Kidney epithelial cell (primary cell): Measurements from ENCODE around the gene LMO1. TPM values are rescaled to one million over a fixed set of nuclear protein-coding genes. Genes with fewer than 3 reads are reported as not detected.

Experiments
- DNase-seq: peaks from one replicate; pipeline ENCODE4 v3.0.0-alpha.2; 2010; ENCODE audit warnings: low read depth
- H3K27me3 ChIP-seq: 2 replicates; pipeline ENCODE4 v1.6.0; 2011; ENCODE audit warnings: low read length; ENCODE audit not compliant: control insufficient read depth, insufficient read depth
- H3K36me3 ChIP-seq: 2 replicates; pipeline ENCODE4 v1.5.1; 2011; ENCODE audit warnings: low read length; ENCODE audit not compliant: control insufficient read depth, insufficient read depth
- H3K4me3 ChIP-seq: 2 replicates; pipeline ENCODE4 v1.5.1; 2011; ENCODE audit warnings: low read depth, mild to moderate bottlenecking, control low read depth, low read length
- CTCF ChIP-seq: IDR thresholded peaks from 2 replicates; pipeline ENCODE4 v1.5.1; 2011; ENCODE audit warnings: mild to moderate bottlenecking, moderate library complexity, low read length, control low read depth, inconsistent platforms; ENCODE audit not compliant: insufficient read depth, poor library complexity, severe bottlenecking
- total RNA-seq: library from RNA; depleted of rRNA; stranded (reverse); fragments of >200 nt; gene quantifications from 2 replicates; pipeline ENCODE4 v1.2.3, GENCODE V29; 2015

LMO1 gene
- total RNA-seq, 1 donor from 2014 or later: 0.50 TPM

DNA sequence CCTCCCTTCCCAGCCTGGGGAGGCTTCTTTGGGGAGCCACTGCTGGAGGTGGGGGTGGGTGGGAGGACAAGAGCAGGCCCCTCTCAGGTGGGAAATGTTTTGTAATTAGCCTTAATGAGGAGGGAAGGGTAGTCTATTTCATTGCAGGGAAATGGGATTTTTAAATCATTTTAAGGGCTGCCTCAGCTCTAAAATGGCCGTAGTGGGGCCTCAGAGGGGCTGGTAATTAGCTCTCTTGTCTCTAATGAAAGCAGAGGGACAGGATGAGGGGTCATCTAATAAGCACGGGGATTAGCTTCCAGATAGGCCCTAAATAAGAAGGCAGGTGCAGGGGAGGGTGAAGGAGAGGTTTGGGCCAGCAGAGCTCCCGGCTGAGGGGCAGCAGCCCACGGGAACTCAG, 46.5 kb downstream of the LMO1 start:
- no peak for DNase-seq
- no peak for TF ChIP-seq CTCF
- H3K27me3 ChIP-seq: peaks cover 26% of the 10 kb centered on the region
- H3K36me3 ChIP-seq: no peaks in the 10 kb centered on the region
- no peak overlapping the region for H3K4me3 ChIP-seq

- TF ChIP-seq CTCF: no peak
- Histone ChIP-seq H3K4me3 (no peak overlapping the region), H3K36me3 (no peaks in the 10 kb centered on the region), H3K27me3 (peaks cover 12% of the 10 kb centered on the region)
- no peak for DNase-seq
Measured at GRCh38 chr11:8213376-8213775, 50.3 kb downstream of the LMO1 start.

DNA sequence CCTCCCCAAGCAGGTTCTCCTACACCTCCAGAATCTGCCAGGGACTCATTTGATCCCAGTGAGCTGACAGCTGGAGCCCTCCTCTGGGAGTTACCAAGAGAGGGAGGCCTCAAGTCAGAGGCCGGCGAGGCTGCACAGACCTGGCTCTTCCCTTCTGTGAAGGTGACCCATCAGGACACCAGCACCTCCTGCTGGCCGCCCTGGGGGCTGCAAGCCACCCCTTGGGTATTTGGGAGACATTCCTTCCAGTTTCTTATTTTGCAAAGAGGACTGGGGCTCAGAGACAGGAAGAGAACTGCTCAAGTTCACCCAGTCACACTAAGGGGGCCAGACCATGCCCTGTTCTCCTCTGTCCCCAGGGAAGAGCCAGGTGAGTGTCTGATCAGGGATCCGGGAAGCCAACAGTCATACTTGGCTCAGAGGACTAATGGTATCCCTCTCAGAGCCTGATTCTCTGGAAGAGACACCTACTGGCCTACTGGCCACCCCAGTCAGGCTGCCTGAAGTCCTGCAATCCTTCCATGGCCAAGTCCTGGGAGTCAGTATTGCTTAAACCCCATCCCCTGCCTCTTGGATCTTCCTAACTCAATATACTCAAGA, 54.4 kb downstream of the LMO1 start:
- DNase-seq: no peak
- peaks cover 10% of the 10 kb centered on the region for H3K27me3 ChIP-seq
- H3K36me3 ChIP-seq: no peaks in the 10 kb centered on the region
- no peak overlapping the region for H3K4me3 ChIP-seq
- peak; percentile 35 for TF ChIP-seq CTCF

DNA sequence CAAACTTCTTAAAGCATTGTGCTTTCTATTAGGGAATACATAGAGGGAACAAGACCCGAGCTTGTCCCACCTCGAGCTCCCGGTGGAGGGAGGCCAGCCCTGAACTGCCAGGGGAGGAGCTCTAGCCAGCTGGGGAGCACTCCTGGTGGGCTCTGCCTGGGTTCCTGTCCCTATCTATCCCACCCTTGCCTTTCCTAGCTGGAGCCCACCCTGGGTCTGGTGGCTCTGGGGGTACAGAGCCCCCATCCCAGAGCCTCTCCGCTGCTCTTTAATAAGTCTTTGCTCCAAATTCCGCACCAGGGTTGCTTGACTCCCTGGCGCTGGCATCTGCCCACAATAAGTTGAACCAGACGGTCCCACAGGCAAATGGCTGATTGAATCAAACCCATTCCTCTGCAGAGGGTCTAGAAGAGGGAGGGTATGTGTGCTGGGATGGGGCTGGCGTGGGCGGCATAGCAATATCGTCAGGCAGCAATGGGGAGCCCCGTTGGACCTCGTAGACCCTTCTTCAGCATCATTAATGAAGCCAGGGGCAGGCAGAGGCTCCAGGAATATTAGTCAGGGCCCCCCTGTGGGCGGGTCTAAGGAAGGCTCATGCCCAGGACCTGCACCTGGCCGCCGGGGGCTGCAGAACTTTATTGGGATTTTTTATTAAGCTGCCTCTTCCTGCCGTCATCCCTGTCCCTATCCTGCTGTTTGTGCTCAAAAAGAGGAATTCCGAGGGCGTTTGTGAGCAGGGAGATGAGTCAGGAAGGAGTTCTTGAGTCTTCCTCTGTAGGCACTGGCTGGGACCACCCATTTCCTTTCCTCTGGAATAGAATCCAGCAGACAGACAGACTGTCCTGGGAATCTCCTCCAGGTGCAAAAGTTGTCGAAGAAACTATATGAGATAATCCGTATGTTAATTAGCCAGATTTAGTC, 56.3 kb downstream of the LMO1 start:
- no peak for DNase-seq
- Histone ChIP-seq H3K4me3 (no peak overlapping the region), H3K36me3 (no peaks in the 10 kb centered on the region), H3K27me3 (peaks cover 10% of the 10 kb centered on the region)
- TF ChIP-seq CTCF: no peak

DNA sequence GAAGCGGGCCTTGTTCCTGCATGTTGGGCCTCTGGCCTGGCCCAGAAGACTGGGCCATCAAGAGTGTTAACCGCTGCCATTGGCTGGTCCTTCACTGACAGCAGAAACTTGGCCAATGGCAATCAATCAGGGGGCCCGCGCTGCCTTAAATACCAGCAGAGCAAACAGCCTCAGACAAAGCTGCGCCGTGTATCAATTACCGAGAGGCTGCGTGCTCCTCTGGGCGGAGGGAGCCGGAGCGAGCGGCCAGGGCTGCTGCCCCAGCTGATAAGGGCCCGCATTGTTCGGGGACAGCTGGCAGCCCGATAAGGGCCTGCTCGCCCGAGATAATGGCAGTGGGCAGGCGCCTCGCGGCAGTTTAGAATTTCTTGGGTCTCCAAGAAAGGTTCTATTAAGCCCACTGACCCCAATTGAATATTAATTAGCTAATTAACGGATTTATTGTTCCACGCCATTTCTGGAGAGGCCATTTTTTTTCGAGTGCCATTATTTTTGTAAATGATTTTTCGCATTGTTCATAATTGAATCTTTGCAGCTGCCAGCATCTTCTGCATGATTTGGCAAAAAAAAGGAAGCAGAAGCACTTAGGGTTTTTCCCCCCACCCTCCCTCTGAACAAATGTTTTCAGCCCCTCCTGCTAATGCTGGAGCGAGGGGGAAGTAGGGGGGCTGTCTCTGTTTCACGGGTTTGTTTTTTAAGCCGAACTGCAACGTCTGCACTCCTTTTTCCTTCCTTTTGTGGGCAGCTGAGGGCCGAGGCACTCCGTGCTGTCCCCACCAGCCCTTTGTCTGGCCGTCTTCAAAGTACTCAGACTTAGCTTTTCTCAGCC, 57.2 kb downstream of the LMO1 start:
- no peak for DNase-seq
- Histone ChIP-seq H3K36me3 (no peaks in the 10 kb centered on the region), H3K27me3 (peaks cover 10% of the 10 kb centered on the region), H3K4me3 (no peak overlapping the region)
- TF ChIP-seq CTCF: no peak
